ENCODE data around the gene MT1A.
A peak's percentile ranks its signal among the peaks of the same experiment; 100 is the strongest.

MT1A gene

GRCh38 chr16:56631197-56631596 lies 7.3 kb upstream of the MT1A start:
- DNase-seq, result no peak

- peak in 1 of 14 donors; percentile 49 for DNase-seq
Measured at GRCh38 chr16:56631832-56632155, 6.7 kb upstream of the MT1A start.

GRCh38 chr16:56632156-56632847 lies 6.2 kb upstream of the MT1A start, which contains the start of gene MT1M:
TSS of gene MT1M (plus strand) at chr16:56632659. CDS start at chr16:56632732, 73 bp downstream.
- peak in 10 of 14 donors; percentile 7 to 89 (median 42) for DNase-seq

GRCh38 chr16:56632848-56633365 lies 5.6 kb upstream of the MT1A start:
- DNase-seq, result no peak

GRCh38 chr16:56633535-56633934 lies 4.9 kb upstream of the MT1A start:
- no peak for DNase-seq

- peak in 1 of 14 donors; percentile 54 for DNase-seq
Measured at GRCh38 chr16:56634715-56635440, 3.6 kb upstream of the MT1A start.

- no peak for DNase-seq
Measured at GRCh38 chr16:56635441-56635967, 3.0 kb upstream of the MT1A start.

GRCh38 chr16:56636616-56637413 lies 1.7 kb upstream of the MT1A start:
- no peak for DNase-seq

DNA sequence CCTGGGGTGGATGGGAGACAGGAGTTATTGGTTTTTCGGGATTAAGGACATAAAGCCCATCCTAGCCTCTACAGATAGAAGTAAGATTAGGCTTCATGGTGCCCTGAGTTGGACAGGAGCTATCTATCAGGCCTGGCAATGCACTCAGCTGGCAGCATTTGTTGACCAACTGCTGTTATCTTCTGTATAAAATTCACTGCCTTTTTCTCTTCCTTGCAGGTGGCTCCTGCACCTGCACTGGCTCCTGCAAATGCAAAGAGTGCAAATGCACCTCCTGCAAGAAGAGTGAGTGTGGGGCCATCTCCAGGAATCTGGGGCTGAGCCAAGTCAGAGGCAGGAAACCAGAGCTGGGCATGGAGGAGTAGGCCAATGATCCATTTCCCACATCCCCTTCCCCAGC lies 579 bp downstream of the MT1A start:
- no peak for DNase-seq

DNA sequence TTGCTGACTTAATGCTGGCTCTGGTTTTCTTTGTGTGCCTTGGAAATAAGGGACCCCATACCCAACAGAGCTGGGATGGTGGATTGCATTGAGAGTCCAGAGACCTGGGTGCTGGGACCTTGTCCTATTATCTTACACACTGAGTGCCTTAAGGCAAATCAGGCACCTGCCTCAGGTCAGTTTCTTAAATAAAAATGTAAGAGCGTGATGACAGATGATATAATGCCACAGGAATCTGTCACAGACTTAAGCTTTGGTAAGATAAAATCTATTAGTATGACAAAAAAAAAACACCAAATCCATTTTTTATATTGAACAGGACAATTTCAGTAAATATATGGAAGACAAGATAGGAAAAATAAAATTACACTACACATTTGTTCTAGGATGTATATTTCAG lies 1.6 kb downstream of the MT1A start:
- DNase-seq, result no peak

DNA sequence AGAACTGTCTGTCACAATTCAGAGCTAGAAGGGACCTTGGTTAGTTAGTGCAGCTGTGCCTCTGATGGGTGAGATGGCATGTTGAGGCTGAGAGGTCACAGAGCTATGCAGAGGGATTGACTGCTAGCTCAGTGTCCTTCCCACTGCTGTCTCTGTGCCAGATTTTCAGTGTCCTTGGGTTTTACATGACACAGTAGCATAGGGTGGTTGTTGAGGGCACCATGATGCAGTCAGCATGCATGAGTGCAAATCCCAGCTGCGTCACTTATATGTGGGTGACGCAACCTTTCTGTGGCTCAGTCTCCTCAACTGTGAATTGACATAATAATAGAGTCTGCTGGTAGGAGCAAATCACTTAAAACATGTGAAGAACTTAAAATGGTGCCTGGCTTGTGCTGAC lies 2.7 kb downstream of the MT1A start:
- no peak for DNase-seq

- peak in 3 of 14 donors; percentile 10 to 46 (median 12) for DNase-seq
Measured at GRCh38 chr16:56643080-56643778, 4.8 kb downstream of the MT1A start.

GRCh38 chr16:56643833-56644232 lies 5.4 kb downstream of the MT1A start:
- no peak for DNase-seq

- DNase-seq, result no peak
Measured at GRCh38 chr16:56645311-56645710, 6.8 kb downstream of the MT1A start.

DNA sequence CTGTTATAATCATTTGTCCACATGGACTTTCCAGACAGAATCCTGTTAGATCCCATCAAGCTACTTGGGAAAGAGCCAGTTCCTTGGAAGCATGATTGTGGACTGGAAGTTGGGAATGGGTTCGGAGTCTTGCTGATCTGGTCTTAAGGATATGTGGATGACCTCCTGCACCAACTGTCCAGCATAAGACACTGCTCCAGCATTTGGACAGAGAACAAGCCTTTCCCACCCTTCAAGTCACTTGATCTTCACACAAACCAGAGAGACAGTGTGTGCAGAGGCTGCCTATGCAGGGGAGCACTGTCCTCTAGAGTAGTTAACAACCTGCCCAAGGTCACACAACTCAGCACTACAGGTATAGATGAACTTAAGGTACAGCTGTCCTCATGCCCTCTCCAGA lies 7.4 kb downstream of the MT1A start:
- DNase-seq, result no peak

DNA sequence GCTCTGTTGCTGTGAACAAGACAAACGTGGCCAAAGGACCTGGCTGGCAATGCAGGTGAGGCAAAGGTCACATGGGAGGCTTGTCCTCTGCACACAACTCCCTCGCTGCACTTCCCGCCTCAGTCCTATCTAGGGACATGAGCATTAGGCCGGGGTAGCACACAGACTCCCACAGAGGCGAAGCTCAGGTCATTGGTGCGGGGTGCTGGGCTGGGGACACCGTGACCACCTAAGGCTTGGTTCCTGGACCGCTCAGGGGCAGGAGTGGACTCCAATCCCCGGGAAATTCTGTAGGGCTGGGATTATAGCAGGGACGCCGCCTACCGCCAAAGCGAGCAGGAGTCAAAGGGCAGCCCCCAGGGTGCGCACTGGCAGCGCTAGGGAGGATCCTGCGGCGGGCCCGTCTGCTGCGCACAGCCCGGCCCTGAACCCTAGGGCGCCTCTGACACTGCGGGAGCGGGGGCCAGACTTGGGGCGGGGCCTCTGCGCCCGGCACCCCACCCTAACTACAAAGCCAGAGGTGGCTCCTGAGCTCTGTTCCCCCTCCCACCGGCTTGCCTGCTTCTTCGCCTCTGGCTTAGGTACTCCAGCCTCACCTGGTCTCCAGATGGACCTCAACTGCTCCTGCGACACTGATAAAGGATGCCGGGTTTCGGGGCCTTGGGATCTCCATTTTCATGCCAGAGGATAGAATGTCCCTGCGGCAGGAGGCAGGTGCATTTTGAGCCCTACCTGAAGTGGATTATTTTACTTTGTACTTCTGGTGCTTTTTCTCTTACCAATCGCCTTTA lies 9.4 kb downstream of the MT1A start:
- DNase-seq, result no peak

DNA sequence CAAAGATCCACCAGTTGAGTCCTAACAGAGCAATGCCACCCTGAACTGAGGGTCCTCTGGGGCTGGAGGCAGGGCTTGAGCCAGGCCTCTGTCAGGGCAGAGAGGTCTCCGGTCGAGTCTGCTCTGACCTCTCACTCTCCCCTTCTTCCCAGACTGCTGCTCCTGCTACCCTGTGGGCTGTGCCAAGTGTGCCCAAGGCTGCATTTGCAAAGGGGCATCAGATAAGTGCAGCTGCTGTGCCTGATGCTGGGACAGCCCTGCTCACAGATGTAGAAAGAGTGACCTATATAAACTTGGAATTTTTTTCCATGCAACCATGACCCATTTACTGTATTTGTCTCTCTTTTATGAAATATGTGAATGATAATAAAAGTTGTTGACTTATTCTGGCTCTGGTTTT lies 10.8 kb downstream of the MT1A start:
- DNase-seq, result no peak

- no peak for DNase-seq
Measured at GRCh38 chr16:56649820-56650219, 11.4 kb downstream of the MT1A start.

GRCh38 chr16:56651586-56651985 lies 13.1 kb downstream of the MT1A start, which contains the start of gene MT1B:
TSS of gene MT1B (plus strand) at chr16:56651886. CDS start at chr16:56651954, 68 bp downstream.
- no peak for DNase-seq

GRCh38 chr16:56652600-56652999 lies 14.1 kb downstream of the MT1A start:
- DNase-seq, result no peak

DNA sequence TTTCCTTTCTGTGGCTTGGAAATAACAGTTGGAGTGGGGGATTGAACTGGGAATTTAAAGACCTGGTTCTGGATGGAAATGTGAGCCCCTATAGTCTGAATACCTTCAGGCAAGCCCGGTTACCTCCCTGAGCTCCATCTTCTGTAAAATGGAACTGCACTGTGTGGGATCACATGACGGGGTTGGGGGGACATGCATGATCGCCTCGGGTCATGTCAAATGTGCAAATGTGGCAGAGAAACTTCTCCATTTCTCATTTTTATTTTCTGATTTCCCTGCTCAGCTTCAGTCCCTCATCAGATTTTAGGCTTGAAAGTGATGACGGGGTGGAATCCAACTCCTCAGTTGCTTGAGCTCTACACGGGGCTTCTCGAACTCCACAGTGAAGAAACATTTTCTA lies 14.8 kb downstream of the MT1A start:
- DNase-seq, result no peak
